Measurements from ENCODE around the gene CADM2. TPM values are rescaled to one million over a fixed set of nuclear protein-coding genes. Genes with fewer than 3 reads are reported as not detected.

Gene CADM2
- total RNA-seq, 1 experiment from 2014 or later: not detected

DNA sequence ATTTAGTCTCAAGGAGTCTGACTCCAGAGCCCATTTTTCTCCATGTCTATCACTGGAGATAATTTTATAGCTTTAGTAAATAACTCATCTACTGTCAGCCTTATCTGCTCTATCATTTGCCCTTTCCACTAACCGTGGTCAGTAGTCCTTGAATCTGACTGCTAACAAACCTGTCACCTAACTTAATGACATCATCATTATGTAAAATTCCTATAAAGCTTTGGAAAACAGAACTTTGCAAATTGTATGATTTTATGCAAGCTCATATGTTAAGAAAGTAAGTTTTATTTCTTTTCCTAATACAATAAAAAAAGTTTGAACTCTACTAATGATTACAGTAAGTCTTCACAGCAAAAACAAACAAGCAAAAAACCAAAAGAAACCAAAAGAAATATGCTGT is 293.9 kb downstream of the CADM2 start:
- ATAC-seq (no peak), DNase-seq (ENCODE audit: low read depth, low spot score) (no peak)
- Histone ChIP-seq H3K36me3 (ENCODE audit: control insufficient read depth in 1 of 2, insufficient read depth in 2 of 2, low read length in 2 of 2) (no peaks in the 10 kb centered on the region), H3K27ac (ENCODE audit: low read depth, low read length) (no peak overlapping the region), H3K9me2 (ENCODE audit: insufficient read depth) (no peaks in the 10 kb centered on the region), H2AFZ (ENCODE audit: low read depth, low read length, poor library complexity, severe bottlenecking) (no peak overlapping the region), H4K20me1 (ENCODE audit: insufficient read depth) (no peaks in the 10 kb centered on the region), H3K79me2 (ENCODE audit: insufficient read depth, low read length) (no peaks in the 10 kb centered on the region), H3K27me3 (ENCODE audit: insufficient read depth, low read length) (no peaks in the 10 kb centered on the region), H3K4me1 (ENCODE audit: control insufficient read depth in 1 of 2, insufficient read depth in 2 of 2, low read length in 2 of 2) (no peaks in the 10 kb centered on the region), H3K9me3 (ENCODE audit: control insufficient read depth in 1 of 2, insufficient read depth in 1 of 2, low read depth in 1 of 2, low read length in 2 of 2) (peaks cover 16 to 18% of the 10 kb centered on the region in 2 experiments; a peak in 2 of 4 replicates), H3K4me3 (replicated peaks in 1 of 2; ENCODE audit: low read depth in 1 of 2, low read length in 2 of 2) (no peak overlapping the region), H3K4me2 (ENCODE audit: low read length) (no peak overlapping the region), H3K9ac (ENCODE audit: low read length) (no peak overlapping the region)
- ChIA-PET RAD21 (ENCODE audit: low non-redundant PET in 1 of 2, low total read pairs in 2 of 2, uncharacterized antibody in 2 of 2, unreplicated experiment in 2 of 2) (no interaction called here), CTCF (no interaction called here), POLR2A (no interaction called here)
- no peak for TF ChIP-seq EZH2 (IDR thresholded peaks at IDR 0.05)
- no peak for TF ChIP-seq FOSL1 (IDR thresholded peaks at IDR 0.05; ENCODE audit: low read depth)
- TF ChIP-seq EGR1 (IDR thresholded peaks at IDR 0.05; ENCODE audit: low read depth): no peak
- TF ChIP-seq POLR2AphosphoS5 (IDR thresholded peaks at IDR 0.05; ENCODE audit: low read depth, low read length): no peak
- no peak for TF ChIP-seq ZNF274 (IDR thresholded peaks at IDR 0.05; ENCODE audit: low read depth, low read length)
- TF ChIP-seq, protein P1, sequence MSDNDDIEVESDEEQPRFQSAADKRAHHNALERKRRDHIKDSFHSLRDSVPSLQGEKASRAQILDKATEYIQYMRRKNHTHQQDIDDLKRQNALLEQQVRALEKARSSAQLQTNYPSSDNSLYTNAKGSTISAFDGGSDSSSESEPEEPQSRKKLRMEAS (IDR thresholded peaks at IDR 0.05): no peak
- TF ChIP-seq, protein P2, sequence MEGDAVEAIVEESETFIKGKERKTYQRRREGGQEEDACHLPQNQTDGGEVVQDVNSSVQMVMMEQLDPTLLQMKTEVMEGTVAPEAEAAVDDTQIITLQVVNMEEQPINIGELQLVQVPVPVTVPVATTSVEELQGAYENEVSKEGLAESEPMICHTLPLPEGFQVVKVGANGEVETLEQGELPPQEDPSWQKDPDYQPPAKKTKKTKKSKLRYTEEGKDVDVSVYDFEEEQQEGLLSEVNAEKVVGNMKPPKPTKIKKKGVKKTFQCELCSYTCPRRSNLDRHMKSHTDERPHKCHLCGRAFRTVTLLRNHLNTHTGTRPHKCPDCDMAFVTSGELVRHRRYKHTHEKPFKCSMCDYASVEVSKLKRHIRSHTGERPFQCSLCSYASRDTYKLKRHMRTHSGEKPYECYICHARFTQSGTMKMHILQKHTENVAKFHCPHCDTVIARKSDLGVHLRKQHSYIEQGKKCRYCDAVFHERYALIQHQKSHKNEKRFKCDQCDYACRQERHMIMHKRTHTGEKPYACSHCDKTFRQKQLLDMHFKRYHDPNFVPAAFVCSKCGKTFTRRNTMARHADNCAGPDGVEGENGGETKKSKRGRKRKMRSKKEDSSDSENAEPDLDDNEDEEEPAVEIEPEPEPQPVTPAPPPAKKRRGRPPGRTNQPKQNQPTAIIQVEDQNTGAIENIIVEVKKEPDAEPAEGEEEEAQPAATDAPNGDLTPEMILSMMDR (IDR thresholded peaks at IDR 0.05 in 2 of 3, conservative IDR thresholded peaks at IDR 0.05 in 1 of 3; ENCODE audit: borderline replicate concordance in 1 of 3, insufficient read depth in 1 of 3, low read depth in 2 of 3, low read length in 2 of 3): no peak
- no peak for TF ChIP-seq EZH2phosphoT487 (IDR thresholded peaks at IDR 0.05; ENCODE audit: borderline replicate concordance)
- no peak for TF ChIP-seq SRF (IDR thresholded peaks at IDR 0.05; ENCODE audit: low read depth)
- no TSS peak for BruUV-seq (replicated peaks)
- intact Hi-C loops (cut with micrococcal nuclease): no loop called here

DNA sequence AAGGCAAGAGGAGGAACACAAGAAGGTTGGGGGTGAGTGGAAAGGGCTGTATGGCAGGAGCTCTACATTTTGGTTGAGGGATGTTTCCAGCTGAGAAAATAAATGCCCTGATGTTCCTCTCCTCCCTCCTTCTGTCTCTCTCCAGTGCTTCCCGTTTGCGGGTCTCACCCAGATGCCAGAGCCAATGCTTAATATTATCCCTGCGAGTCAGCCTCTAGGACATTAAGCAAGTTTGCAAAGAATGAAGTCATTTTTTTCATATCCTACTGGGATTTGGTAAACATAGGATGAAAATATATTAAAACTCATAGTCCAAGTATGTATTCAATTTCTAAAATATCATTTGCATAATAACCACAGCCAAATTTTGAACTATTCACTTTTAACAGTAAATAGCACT is 295.9 kb downstream of the CADM2 start:
- no peak overlapping the region for H3K27ac ChIP-seq (ENCODE audit: low read depth, low read length)
- H3K36me3 ChIP-seq (ENCODE audit: control insufficient read depth in 1 of 2, insufficient read depth in 2 of 2, low read length in 2 of 2): no peaks in the 10 kb centered on the region
- RAD21 ChIA-PET (ENCODE audit: low non-redundant PET in 1 of 2, low total read pairs in 2 of 2, uncharacterized antibody in 2 of 2, unreplicated experiment in 2 of 2): no interaction called here
- ATAC-seq: no peak
- no peak overlapping the region for H2AFZ ChIP-seq (ENCODE audit: low read depth, low read length, poor library complexity, severe bottlenecking)
- no peak for TF ChIP-seq CBX3 (IDR thresholded peaks at IDR 0.05; ENCODE audit: low read depth)
- POLR2A ChIA-PET: no interaction called here
- CTCF ChIA-PET: no interaction called here
- peaks cover 24% of the 10 kb centered on the region in 2 experiments; a peak in 2 of 4 replicates for H3K9me3 ChIP-seq (ENCODE audit: control insufficient read depth in 1 of 2, insufficient read depth in 1 of 2, low read depth in 1 of 2, low read length in 2 of 2)
- H3K9me2 ChIP-seq (ENCODE audit: insufficient read depth): no peaks in the 10 kb centered on the region
- intact Hi-C loops (cut with micrococcal nuclease): no loop called here
- no peaks in the 10 kb centered on the region for H3K4me1 ChIP-seq (ENCODE audit: control insufficient read depth in 1 of 2, insufficient read depth in 2 of 2, low read length in 2 of 2)
- H3K27me3 ChIP-seq (ENCODE audit: insufficient read depth, low read length): no peaks in the 10 kb centered on the region
- no TSS peak for BruUV-seq (replicated peaks)
- H3K4me3 ChIP-seq (replicated peaks in 1 of 2; ENCODE audit: low read depth in 1 of 2, low read length in 2 of 2): no peak overlapping the region
- H4K20me1 ChIP-seq (ENCODE audit: insufficient read depth): no peaks in the 10 kb centered on the region
- DNase-seq (ENCODE audit: low read depth, low spot score): no peak
- H3K4me2 ChIP-seq (ENCODE audit: low read length): no peak overlapping the region
- no peak overlapping the region for H3K9ac ChIP-seq (ENCODE audit: low read length)
- no peaks in the 10 kb centered on the region for H3K79me2 ChIP-seq (ENCODE audit: insufficient read depth, low read length)
